HG03025 (cell line): ENCODE data around the gene OTOL1.

ENCODE experiments used
- ATAC-seq: cut with Tn5 transposase; IDR thresholded peaks from one replicate; pipeline ENCODE4 v1.9.1; 2021; ENCODE audit warnings: mild to moderate bottlenecking, moderate library complexity; ENCODE audit not compliant: unreplicated experiment, low FRiP score

Gene OTOL1

GRCh38 chr3:161531930-161532329 lies 35.3 kb downstream of the OTOL1 start:
- ATAC-seq = no peak

GRCh38 chr3:161540594-161540993 lies 44.0 kb downstream of the OTOL1 start:
- ATAC-seq = peak; percentile 84

- ATAC-seq = no peak
Observed at GRCh38 chr3:161545824-161546223, 49.2 kb downstream of the OTOL1 start.

- ATAC-seq = no peak
Observed at GRCh38 chr3:161548301-161548700, 51.7 kb downstream of the OTOL1 start.

GRCh38 chr3:161549261-161549660 lies 52.7 kb downstream of the OTOL1 start:
- no peak for ATAC-seq

- ATAC-seq = no peak
Observed at GRCh38 chr3:161550491-161551195, 54.0 kb downstream of the OTOL1 start.

GRCh38 chr3:161551697-161552096 lies 55.1 kb downstream of the OTOL1 start:
- no peak for ATAC-seq

- ATAC-seq = no peak
Observed at GRCh38 chr3:161552984-161553560, 56.5 kb downstream of the OTOL1 start.
